GM21423 (cell line): Measurements from ENCODE around the gene KDM4C.
"Not testable (repeated sequence)": the region's sequence is repeated elsewhere in the genome, so short reads cannot be mapped to it uniquely, and the experiment has no call there.

Source experiments
- ATAC-seq: cut with Tn5 transposase; IDR thresholded peaks from one replicate; pipeline ENCODE4 v1.9.1; 2021; ENCODE audit warnings: mild to moderate bottlenecking, moderate library complexity; ENCODE audit not compliant: unreplicated experiment

The KDM4C gene

DNA sequence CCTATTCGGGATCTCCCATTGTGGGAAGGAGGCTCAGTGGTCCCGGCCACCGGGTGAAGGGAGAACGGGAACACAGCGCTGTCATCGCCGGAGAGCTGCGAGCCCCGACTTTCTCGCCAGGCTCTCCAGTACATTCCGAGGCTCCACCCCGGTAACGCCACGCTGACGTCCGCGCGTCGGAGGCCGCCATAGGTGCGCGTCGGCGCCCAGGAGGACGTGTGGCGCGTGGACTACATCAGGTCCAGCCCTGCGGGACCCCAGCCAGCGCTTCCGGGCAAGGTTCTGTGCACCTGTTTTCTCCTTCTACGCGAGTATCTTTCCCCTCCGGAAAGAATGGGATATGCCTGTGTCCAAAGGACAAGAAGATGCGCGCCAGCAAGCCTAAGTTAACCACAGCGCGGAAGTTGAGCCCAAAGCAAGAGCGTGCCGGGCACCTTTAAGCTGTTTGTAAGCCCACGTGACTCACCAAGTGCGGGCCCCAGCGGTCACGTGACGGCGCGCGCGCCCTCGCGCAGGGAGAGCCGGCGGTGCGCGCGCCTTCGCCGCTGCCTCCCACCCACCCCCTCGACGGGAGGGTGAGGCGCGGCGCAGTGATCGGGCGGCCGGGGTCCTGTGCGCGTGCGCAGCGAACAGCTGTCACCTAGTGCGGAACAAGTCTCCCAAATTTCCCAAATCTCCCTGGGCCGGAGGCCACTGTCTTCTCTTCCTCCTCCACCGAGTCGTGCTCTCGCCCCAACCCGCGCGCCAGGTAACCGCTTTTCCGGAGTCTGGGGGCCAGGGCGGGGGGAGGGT lies at the start of gene KDM4C:
Gene KDM4C (plus strand): TSS at position 518 of the 792 bp plus-strand sequence. CDS start 35,016 bp downstream, outside the sequence.
- ATAC-seq, result peak; percentile 78

DNA sequence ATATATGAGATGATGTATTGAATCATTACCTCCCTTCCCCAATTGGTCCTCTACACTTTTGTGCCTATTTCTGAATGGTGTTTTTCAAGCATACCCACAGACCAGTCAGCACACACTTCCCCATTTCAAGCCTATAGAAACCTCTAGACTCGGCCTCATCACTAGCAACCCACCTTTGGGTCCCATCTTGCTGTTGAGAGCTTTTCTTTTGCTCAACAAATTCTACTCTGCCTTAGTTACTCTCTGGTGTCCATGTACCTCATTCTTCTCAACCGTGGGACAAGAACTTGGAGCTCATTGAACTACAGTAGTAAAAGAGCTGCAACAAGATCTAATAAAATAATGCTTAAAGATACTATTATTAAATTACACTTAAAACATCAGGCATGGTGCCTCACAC lies 49.0 kb upstream of the KDM4C start:
- no peak for ATAC-seq

DNA sequence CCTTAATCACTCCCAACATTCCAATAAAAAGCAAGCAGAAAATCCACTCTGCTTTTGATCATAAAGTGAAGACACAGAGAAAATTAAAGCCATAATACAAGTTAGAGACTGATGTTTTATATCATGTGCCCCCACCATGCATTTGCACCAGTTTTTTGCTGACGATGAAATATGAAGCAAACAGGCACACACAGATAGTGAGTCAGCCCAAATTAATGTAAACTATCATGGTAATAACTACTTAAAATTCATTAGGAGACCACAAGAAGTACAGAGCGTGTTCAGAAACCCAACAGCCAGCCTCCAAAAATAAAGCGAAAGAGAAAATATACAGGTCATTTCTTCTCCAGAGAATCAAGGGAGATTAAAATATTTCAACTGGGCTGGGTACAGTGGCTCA lies 46.4 kb upstream of the KDM4C start:
- ATAC-seq, result no peak

DNA sequence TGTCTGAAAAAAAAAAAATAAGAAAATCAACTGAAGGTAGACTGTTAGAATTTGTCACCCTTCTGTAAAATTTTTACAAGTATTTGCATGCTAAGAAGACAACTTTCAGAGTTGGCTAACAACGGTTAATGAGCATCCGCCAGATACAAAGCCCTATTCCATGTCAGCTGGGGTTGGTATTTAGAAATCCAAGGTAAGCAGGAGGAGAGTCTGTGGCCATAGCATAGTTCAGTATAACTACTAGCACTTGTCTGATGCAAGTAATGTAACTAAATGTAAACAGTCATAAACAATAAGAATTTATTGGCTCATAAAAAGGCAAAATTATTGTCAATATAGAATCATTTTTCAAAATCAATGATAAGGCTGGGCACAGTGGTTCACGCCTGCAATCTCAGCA lies 45.7 kb upstream of the KDM4C start:
- no peak for ATAC-seq

DNA sequence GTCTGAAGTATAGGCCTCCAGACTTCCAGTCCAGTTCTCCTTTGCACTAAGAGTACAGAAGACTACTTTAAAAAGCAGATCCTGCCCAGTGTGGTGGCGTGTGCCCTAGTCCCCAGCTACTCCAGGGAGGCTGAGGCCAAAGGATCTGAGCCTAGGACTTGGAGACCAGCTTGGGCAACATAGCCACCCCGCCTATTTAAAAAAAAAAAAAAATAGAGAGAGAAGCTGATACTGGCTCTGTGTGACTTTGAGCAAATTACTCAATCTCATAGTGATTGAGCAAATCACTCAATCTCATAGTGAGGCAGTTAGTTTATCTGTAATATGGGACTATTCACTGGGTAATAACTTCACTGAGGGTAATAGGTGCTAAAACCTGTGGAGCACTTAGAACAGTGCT lies 43.6 kb upstream of the KDM4C start:
- no peak for ATAC-seq

DNA sequence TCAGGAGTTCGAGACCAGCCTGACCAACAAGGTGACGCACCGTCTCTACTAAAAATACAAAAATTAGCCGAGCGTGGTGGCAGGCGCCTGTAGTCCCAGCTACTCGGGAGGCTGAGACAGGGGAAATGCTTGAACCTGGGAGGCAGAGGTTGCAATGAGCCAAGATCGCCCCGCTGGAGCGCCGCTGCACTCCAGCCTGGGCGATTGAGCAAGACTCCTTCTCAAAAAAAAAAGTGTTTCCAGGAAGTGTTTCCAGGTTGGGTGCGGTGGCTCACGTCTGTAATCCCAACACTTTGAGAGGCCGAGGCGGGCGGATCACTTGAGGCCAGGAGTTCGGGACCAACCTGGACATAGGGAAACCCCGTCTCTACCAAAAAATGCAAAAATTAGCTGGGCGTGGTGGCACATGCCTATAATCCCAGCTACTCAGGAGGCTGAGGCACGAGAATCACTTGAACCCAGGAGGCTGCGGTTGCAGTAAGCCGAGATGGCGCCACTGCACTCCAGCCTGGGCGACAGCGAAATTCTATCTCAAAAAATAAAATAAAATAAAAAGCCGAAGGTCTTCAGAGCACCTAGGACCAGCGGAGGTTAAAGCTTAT lies 42.5 kb upstream of the KDM4C start:
- not testable (repeated sequence) for ATAC-seq

DNA sequence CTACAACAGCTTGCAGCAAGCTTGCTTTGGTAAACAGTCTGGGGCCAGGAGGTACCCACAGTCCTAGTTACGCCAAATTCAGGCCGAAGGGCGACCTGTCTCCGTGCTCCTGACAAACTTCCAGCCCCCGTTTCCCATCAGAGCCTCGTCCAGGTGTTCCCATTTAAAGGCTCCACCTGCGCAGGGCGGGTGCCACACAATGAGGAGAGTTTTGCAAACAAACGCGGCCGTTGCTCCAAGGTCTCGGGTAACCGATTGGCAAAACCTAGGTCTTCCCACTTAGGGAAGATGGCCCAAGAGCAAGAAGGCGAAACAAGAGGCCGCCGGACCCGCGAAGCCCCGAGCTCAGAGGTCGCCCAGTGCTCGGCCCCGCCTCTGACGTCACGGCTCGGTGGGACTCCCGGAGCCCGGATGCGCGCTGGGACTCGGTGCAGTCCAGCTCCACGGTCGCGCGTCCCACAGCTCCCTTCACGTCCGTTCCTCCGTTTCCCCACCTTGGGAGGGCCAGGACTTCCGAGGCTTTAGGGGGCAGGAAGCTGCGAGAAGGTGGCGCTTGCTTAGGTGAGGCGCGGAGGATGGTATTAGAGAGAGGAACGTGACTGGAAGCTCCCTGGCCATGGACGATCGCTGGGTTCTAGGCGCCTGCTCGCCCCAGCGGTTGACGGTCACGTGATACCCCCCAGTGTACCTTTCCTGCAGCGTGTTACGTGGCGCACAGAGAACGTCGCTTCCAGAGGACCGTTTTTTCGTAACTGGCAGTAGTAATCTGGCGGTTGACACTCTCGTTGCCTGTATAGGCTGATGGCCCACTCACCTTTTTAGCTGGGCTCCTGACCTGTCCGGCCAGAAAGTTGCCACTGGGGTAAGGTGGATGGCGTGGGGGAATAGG lies 41.8 kb upstream of the KDM4C start:
- peak; percentile 89 for ATAC-seq

DNA sequence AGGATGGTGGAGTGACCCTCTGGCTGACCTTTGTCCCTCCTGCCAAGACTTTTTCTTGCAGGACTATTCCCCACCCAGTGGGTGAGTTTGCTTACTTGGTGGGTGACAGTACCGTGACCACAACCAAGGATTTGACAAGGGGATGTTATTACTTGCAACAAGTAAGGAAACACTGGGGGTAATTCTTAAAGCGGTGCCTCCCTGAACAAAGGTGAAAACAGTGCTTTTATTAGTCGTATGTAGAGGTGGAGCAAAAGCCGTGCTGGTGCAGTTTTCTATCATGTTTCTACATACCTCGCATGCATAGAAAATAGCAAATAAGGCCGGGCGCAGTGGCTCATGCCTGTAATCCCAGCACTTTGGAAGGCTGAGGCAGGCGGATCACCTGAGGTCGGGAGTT lies 41.0 kb upstream of the KDM4C start:
- ATAC-seq, result no peak

DNA sequence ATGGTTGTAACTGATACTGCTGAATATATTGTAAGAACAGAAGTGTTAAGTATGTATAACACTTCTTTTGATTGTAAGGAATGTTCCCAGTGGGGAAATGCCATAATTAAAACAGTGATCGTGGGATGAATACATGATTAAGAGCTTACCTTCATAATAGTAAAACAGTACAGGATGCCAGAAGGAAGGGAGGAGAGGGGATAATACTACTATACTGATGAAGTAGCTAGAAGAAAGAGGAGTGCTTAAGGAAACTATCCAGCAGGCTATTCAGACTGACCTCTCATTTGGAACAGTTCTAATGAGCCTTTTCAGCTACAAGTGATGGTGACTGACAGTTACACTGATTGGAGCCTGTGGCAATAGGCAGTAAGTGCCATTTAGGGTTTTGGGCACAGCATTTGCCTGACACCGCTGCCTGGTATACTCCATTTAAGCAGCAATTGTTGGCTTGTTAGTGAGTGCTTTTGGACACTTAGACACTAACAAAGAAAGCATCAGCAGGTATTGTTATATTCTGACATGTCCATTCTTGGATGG lies 33.8 kb upstream of the KDM4C start:
- no peak for ATAC-seq

DNA sequence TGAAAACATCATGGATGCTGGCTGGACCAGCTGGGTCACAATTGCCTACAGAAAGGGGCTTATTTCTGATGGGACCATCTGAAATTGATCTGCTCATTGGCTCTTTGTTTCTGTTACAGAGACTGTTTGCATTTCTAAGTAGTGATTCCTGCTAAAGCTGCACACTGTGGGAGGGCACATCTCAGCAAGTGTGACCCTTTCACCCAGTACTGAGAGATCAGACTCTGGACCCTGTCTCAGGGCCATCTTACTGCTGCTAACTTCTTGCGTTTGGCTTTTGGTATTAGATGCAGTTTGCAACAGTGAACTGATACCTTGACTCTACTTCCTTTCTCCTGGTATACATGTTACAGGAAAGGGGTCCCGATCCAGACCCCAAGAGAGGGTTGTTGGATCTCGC lies 24.5 kb upstream of the KDM4C start:
- no peak for ATAC-seq

DNA sequence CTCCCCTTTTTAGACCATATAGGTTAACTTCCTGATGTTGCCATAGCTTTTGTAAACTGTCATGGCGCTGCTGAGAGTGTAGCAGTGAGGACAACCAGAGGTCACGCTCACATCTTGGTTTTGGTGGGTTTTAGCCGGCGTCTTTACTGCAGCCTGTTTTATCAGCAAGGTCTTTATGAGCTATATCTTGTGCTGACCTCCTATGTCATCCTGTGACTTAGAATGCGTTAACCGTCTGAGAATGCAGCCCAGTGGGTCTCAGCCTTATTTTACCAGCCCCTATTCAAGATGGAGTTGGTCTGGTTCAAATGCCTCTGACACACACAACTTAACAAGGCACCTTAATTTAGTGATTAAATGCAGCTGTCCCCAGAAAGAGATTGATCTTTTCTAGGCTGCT lies 23.9 kb upstream of the KDM4C start:
- ATAC-seq, result no peak

DNA sequence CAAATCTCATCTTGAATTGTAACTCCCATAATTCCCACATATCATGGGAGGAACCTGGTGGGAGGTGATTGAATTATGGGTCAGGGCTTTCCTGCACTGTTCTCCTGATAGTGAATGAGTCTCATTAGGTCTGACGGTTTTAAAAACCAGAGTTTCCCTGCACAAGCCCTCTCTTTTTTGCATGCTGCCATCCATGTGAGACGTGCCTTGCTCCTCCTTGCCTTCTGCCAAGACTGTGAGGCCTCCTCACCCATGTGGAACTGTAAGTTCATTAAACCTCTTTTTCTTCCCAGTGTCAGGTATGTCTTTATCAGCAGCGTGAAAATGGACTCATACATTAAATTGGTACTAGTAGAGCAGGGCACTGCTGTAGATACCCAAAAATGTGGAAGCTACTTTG lies 22.4 kb upstream of the KDM4C start:
- ATAC-seq, result no peak

DNA sequence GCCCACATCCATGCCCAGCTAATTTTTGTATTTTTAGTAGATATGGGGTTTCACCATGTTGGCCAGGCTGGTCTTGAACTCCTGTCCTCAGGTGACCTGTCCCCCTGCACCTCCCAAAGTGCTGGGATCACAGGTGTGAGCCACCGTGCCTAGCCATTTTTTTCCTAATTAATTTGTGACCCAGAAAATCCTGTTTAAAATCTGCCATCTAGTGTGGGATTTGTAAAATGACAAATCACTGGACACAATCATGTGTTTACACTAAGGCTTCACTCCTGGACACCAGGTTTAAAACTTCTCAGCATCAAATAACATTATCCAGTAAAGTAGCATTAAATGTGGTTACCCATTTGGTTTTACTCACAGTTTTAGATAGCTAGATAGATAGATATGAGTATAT lies 18.6 kb upstream of the KDM4C start:
- ATAC-seq, result no peak

DNA sequence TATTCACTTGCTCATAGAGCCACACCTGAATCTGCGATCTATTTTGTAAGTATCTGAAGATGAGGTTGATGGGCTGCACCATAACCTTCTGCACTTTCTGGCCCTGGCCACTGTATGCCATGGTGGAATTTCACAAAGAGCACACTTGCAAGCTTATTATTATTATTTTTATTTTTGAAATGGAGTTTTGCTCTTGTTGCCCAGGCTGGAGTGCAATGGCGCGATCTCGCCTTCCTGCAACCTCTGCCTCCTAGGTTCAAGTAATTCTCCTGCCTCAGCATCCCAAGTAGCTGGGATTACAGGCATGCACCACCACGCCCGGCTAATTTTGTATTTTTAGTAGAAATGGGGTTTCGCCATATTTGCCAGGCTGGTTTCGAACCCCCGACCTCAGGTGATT lies 8.9 kb upstream of the KDM4C start:
- not testable (repeated sequence) for ATAC-seq

DNA sequence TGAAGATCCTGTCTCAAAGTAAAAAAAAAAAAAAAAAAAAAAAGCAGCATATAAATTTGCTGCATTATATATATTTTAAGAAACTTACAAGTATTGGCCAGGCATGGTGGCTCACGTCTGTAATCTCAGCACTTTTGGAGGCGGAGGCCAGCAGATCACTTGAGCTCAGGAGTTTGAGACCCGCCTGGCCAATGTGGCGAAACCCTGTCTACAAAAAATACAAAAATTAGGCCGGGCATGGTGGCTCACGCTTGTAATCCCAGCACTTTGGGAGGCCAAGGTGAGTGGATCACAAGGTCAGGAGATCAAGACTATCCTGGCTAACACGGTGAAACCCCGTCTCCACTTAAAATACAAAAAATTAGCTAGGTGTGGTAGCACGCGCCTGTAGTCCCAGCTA lies 2.9 kb upstream of the KDM4C start:
- ATAC-seq, result not testable (repeated sequence)

DNA sequence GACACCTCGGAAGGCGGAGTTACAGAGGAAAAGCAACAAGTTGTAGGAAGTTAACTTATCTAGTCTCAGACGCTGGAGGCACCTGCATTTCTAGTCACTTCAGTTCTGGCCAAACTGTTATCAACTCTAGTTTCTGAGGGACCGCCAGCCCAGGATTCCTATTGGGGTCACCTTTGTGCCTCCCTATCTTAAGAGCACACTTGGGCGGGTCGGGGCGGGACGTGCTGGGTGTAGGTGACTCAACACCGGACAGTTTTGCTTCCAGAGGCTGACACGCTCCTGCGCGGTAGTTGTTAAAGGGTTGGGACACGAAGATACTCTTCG lies 679 bp upstream of the KDM4C start:
- ATAC-seq, result peak; percentile 38

DNA sequence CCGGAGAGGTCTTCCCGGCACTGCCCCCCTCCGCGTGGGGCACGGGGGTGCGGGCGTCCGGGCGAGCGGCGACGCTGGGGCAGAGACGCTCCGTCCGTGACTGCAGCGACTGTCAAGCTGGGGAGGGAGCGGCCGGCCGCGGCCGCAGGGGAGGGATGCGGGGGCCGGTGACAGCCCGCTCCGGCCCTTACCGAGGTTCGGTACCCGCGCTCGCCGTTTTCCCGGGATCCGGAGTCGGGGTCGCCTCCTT lies 400 bp downstream of the KDM4C start:
- peak; percentile 14 for ATAC-seq

DNA sequence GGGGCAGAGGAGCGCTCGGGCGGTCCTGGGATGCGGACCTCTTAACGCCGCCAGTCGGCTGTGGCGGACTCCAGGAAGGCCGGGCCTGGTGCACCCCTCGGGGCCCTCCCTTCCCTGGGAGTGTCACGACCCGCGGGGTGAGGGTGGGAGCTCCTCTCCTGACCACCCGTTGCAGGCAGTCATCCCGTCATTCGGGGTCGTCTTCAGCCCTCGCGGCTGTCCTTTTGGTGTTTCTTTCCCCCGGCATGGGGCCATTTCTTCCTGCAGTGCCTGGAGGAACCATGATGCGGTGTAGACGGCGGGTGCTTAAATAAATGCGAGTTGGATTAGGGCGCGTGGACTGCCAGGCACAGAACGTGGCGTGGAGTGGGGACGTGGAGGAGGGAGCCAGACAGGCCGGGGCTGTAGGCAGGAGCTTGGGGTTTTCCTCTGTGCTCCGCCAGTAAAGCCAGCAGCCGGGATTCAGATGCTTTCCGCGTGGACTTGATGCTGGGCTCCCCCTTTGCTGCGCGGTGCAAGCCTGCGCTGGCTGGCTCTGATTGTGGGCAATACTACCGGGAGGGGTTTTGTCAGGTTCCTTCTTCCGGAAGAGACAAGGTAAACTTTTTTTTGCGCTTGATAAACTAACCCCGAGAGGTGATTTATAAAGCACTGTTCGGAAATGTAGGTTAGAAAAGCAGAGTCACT lies 868 bp downstream of the KDM4C start:
- peak; percentile 28 for ATAC-seq

DNA sequence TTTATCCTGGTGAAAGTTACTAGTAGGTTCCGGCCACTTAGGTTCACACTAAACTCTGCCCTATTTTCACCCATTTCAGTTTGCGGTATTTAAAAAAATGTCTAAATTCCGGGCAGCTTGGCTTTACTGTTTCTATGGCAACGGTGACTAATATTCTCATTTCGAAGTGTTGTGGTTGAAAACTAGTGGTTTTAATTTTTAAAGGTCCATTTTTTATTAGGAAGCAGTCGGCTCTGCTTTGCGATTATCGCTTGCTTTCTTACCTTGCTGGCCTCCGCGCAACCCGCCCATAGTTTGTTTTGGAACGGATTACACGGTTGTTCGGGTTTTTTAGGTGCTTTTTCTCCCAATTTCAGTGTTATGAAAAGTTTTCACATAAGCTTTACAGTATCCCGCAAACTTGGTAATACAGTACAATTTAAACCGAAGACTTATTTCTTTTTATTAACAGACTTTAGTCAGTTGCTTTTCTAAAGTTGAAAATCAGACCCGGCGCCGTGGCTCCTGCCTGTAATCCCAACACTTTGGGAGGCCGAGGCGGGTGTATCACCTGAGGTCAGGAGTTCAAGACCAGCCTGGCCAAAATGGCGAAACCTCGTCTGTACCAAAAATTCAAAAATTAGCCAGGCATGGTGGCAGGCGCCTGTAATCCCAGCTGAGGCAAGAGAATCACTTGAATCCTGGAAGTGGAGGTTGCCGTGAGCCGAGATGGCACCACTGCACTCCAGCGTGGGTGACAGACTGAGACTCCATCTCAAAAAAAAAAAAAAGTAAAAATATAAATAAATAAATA lies 1.6 kb downstream of the KDM4C start:
- peak; percentile 11 for ATAC-seq

DNA sequence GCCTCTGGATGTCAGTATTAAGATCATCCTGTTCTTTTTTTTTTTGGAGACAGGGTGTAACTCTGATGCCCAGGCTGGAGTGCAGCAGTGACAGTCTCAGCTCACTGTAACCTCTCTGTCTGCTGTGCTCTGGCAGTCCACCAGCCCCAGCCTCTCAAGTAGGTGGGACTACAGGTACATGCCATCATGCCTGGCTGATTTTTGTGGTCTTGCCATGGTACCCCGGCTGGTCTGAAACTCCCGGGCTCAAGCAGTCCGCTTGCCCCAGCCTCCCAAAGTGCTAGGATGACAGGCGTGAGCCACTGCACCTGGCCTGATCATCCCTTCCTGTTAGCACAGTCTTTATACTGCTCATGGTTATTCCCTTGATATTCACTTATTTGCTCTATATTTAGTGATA lies 3.5 kb downstream of the KDM4C start:
- ATAC-seq, result no peak
